Measurements from ENCODE around the gene NANOS3.

- TF ChIP-seq CTCF (IDR thresholded peaks at IDR 0.05) (no peak), POLR2AphosphoS5 (IDR thresholded peaks at IDR 0.05) (no peak)
Observed at GRCh38 chr19:13835791-13836723, 40.9 kb upstream of the NANOS3 start.

Data from prostate gland (tissue), 2 donors.